GM21528 (cell line): Measurements from ENCODE around the gene TPRG1L.
A peak's percentile ranks its signal among the peaks of the same experiment; 100 is the strongest.

Source experiments
- ATAC-seq: cut with Tn5 transposase; IDR thresholded peaks from one replicate; pipeline ENCODE4 v1.9.1; 2021; ENCODE audit warnings: mild to moderate bottlenecking, moderate library complexity; ENCODE audit not compliant: unreplicated experiment, low FRiP score

TPRG1L gene

GRCh38 chr1:3659093-3659492 is 34.3 kb downstream of the TPRG1L start:
- no peak for ATAC-seq

DNA sequence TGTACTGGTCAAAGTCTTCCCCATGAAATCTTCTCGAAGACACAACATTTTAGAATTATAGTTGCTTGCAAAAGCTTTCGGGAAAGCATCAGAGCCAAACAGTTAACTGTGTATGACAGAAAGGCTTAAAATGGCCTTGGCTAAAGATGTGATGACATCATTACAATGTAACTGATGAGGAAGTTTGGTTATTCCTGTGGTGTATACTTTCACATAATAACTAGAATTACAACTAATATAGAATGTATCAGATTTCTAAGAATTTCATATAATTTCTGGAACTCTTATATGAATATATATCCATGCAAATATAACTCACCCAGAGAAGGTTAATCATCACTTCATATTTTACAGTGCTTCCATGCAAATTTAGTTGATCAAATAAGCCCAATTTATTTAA is 35.9 kb downstream of the TPRG1L start:
- ATAC-seq, result no peak

- ATAC-seq, result no peak
Observed at GRCh38 chr1:3661631-3662030, 36.8 kb downstream of the TPRG1L start.

- ATAC-seq, result no peak
Observed at GRCh38 chr1:3662080-3662671, 37.4 kb downstream of the TPRG1L start.

GRCh38 chr1:3663999-3664699 is 39.3 kb downstream of the TPRG1L start:
- no peak for ATAC-seq

GRCh38 chr1:3664700-3665375 is 40.0 kb downstream of the TPRG1L start:
- peak; percentile 27 for ATAC-seq

DNA sequence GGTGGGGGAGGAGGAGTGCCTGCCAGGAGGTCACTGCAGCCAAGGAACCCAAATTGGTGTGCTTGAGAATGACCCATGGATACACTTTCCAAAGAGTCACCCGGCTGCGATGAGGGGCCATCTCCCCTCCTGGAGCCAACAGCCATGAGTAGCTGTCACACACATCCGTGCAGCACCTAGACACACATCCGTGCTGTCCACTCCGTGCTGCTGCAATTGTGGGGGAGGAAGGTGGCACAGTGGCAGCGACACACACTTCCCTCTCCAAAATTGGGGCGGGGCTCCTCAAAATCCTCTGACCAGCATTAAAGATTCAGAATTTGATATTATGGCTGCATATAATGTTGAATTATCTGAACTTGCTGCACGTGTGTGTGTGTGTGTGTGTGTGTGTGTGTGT is 43.3 kb downstream of the TPRG1L start:
- no peak for ATAC-seq

DNA sequence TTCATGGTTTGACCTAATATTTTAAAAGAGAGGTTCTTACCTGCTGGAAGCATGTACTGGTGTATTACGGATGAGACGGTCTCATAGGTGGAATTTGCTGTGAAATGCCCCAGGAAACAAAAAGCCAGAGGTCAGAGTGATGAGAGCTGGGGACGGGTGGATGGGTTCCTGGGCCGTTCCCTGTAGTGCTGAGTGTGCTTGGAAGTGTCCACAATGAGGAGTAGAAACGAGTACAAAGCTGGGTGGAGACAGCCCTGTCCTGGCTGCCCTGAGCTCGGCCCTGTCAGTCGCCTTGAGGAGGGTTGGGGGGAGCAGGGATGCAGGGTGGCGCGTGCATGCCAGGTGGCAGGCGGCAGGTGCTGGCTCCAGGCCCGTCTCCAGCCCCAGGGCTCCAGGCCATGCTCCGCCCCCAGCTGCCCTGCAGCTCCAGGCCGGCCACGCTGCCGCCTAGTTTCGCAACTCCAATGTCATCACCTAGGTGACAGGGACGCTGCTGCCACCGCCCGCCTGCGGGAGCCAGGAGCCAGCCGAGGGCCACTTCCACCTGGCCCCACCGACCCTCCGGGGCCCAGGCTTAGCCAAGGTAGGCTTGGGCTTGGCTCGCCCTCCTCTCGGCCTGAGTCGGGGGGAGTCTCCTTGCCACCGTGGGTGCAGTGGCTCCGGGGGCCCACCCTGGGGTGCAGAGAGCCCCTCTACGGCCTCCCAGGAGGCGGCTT is 43.9 kb downstream of the TPRG1L start:
- no peak for ATAC-seq

GRCh38 chr1:3669421-3669821 is 44.6 kb downstream of the TPRG1L start:
- ATAC-seq, result no peak

- ATAC-seq, result no peak
Observed at GRCh38 chr1:3669971-3670431, 45.2 kb downstream of the TPRG1L start.

DNA sequence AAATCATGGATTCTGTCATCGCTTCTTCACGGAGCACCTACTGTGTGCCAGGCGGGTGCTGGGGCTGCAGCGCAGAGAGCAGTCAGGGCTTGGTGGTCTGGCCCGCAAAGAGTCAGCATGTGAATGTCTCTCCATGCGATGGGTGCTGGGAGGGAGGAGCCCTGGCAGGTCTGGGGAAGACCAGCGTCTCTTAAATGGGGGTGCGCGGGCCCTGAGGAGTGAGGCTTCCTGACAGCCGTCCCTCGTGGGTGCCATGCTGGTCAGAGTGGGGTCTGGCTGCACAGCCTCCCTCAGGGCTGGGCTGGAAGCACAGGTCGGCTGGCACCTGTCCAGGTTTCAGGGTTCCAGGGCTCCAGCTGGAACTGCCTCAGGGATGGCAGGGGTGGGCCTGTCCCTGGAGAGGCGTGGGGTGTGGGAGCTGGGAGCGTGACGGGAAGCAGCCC is 46.0 kb downstream of the TPRG1L start:
- ATAC-seq, result no peak

DNA sequence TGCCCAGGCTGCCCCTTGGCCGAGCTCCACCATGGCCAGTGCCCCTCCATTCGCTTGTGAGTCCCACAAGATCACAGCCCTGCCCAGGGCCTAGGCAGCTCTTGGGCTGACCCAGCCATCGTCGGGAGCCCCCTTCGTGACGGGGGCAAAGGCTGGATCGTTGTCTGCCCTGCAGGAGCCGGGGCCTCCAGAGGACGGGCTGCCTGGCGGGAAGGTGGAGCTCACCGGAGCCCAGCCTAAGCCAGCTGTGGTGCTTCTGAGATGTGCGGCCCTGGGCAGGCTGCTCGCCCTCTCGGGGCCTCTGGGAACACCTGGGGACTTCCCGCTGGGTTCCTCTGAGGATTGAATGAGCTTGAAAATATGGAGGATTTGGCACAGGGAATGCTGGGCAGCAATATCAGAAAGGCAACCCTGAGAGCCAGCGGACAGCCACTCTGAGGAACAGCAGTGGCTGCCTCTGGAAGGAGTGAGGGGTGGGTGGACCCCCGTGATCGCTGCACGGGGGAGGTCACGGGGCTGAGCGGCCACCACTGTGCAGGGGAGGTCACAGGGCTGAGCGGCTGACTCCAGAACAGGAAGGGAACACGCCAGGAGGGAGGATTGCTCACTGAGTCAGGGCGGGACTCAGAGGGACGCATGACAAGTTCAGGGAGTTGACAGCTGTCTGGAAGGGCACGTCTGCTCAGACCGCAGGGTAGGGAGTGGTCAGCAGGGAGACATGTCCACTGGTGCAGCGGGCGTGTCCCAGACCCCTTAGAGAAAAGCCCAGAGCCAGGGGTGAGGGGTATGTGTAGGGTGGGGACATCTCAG is 46.8 kb downstream of the TPRG1L start:
- ATAC-seq, result no peak

- ATAC-seq, result no peak
Observed at GRCh38 chr1:3672231-3672970, 47.6 kb downstream of the TPRG1L start.

GRCh38 chr1:3672971-3673361 is 48.2 kb downstream of the TPRG1L start:
- ATAC-seq, result no peak

GRCh38 chr1:3673381-3674099 is 48.7 kb downstream of the TPRG1L start:
- ATAC-seq, result no peak

DNA sequence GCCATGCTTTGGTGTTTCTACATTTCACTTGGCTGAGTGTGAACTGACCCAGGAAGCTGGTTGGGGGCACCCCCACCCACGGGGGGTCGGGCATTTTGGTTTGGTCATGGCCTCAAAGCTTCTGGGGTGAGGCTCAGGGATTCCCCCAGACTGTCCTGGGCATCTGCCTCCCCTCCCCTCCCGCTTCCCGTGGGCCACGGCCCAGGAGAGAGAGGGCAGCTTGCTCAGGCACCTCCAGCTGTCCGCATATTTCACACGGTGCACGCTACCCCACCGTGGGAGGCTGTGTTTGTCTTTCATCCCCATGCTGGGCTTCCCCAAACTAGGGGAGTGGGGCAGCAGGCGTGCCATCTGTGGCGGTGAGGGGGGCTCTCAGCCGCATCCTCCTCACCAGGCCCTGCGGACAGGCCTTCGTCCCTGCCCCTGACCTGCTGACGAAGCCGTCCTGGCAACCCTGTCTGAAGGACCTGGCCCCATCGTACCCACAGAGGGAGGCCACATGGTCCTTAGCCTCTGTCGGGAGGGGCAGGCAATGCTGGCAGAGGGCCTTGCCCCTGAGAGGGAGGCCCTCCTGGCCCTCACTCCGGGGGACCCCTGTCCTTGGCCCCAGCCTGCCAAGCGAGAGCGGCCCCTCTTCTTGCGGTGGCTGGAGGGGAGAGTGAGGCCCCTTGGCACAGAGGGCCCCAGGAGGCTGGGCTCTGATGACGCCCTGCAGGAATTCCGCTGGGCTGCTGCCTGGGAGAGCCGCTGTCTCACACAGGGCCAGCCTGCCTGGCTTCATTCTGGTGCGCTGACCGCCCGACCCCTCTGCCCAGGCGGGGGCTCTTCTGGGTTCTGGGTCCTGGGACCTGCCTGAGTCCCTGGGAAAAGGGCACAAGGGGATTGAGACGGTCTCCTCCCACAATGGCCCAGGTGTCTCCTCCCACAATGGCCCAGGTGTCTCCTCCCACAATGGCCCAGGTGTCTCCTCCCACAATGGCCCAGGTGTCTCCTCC is 49.6 kb downstream of the TPRG1L start:
- ATAC-seq, result no peak

- ATAC-seq, result no peak
Observed at GRCh38 chr1:3675436-3675835, 50.6 kb downstream of the TPRG1L start.
